Right atrium auricular region (tissue), 2 donors: ENCODE results near the gene CCDC197. TPM values are rescaled to one million over a fixed set of nuclear protein-coding genes. Genes with fewer than 3 reads are reported as not detected.

Experiments
- DNase-seq: peaks from one replicate; pipeline ENCODE4 v3.0.0-alpha.2; 2019; ENCODE audit warnings: low spot score
- H3K27ac ChIP-seq, 2 donors: fragments of 200-600 bp; sonication (generic); 1 replicate in 1 of 2; 2 replicates in 1 of 2; pipeline ENCODE4 v1.5.1; 2016 to 2019
- H3K27me3 ChIP-seq, 2 donors: fragments of 200-600 bp; sonication (generic); one replicate each; pipeline versions ENCODE4 v1.5.1 to v1.6.0; 2017 to 2019
- H3K36me3 ChIP-seq: fragments of 200-600 bp; sonication (generic); one replicate; pipeline ENCODE4 v1.5.1; 2016
- H3K4me1 ChIP-seq, 2 donors: fragments of 200-600 bp; sonication (generic); one replicate each; pipeline versions ENCODE4 v1.5.1 to v1.6.0; 2017 to 2019
- H3K4me3 ChIP-seq, 2 donors: fragments of 200-600 bp; sonication (generic); 1 replicate in 1 of 2; 2 replicates in 1 of 2; pipeline ENCODE4 v1.5.1; 2017 to 2019; ENCODE audit warnings: mild to moderate bottlenecking in 1 of 2, moderate library complexity in 1 of 2
- H3K9me3 ChIP-seq, 2 donors: fragments of 200-600 bp; sonication (generic); one replicate each; pipeline ENCODE4 v1.5.1; 2019
- CTCF ChIP-seq, 2 donors: fragments of 200-600 bp; sonication (generic); IDR thresholded peaks; one replicate each; pipeline ENCODE4 v1.5.1; 2019; ENCODE audit warnings: antibody characterized with exemption in 2 of 2
- microRNA-seq, 2 donors: library from miRNA; unstranded; fragments of <30 nt; microRNA quantifications; one replicate each; pipeline ENCODE4, GENCODE V29; 2016 to 2017; ENCODE audit warnings: borderline number of aligned reads in 2 of 2, borderline replicate concordance in 1 of 2
- total RNA-seq, 2 donors: library from RNA; depleted of rRNA; stranded (reverse); fragments of >200 nt; gene quantifications; one replicate each; pipeline ENCODE4 v1.1.0, GENCODE V29; 2016

The CCDC197 gene
- total RNA-seq, 2 donors from 2014 or later, result not detected

GRCh38 chr14:94052662-94053061, 55.6 kb downstream of the CCDC197 start:
- Histone ChIP-seq H3K36me3 (peaks cover 99% of the 10 kb centered on the region), H3K4me3 (no peak overlapping the region), H3K9me3 (no peaks in the 10 kb centered on the region), H3K4me1 (peaks cover 0 to 34% of the 10 kb centered on the region in 2 donors), H3K27me3 (no peaks in the 10 kb centered on the region), H3K27ac (no peak overlapping the region)
- no peak for TF ChIP-seq CTCF (IDR thresholded peaks at IDR 0.05)
- DNase-seq, result peak; percentile 21

DNA sequence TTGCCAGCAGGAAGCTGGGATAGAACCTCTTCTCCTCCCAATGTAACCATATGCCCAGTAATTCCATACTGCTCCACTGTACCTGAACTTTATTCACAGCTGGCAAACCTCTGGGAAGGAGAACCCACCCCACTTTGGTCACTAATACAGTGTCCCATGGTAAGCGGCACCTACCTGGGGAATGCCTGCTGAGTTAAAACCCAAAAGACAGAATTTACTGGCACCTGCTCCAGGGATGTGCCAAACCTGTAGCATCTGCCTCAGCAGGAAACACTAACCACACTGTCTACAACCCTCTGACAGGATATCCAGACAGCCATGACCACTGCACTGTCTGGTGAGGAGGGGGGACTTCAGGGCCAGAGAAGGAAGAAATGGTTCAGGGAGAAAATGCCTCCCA, 57.3 kb downstream of the CCDC197 start:
- Histone ChIP-seq H3K27me3 (no peaks in the 10 kb centered on the region), H3K4me3 (no peak overlapping the region), H3K4me1 (peaks cover 0 to 24% of the 10 kb centered on the region in 2 donors), H3K36me3 (peaks cover 99% of the 10 kb centered on the region), H3K27ac (no peak overlapping the region), H3K9me3 (no peaks in the 10 kb centered on the region)
- DNase-seq, result peak; percentile 34
- TF ChIP-seq CTCF (IDR thresholded peaks at IDR 0.05), result no peak

DNA sequence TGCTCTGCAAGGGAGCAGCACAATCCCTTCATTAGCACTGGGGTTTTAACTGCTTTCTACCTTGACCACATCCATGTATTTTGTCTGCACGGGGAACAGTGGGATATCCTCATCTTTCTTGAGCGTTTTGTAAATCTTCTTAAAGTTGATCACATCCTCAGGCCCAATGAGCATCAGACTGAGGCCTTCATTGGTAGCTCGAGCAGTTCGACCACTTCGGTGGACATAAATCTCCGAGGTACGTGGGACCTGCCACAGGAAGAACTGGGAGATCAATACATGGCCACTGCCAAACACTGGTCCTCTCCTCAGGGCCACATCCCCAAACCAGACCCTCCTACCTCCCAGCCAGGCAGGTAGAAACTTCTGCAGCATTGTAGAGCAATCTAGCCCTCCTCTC, 57.8 kb downstream of the CCDC197 start:
- peaks cover 0 to 23% of the 10 kb centered on the region in 2 donors for H3K4me1 ChIP-seq

GRCh38 chr14:94056579-94057308, 59.6 kb downstream of the CCDC197 start:
- H3K36me3 ChIP-seq, result peaks cover 100% of the 10 kb centered on the region
- no peak for TF ChIP-seq CTCF (IDR thresholded peaks at IDR 0.05)
- no peak overlapping the region for H3K4me3 ChIP-seq
- DNase-seq, result peak; percentile 11
- peaks cover 0 to 12% of the 10 kb centered on the region in 2 donors for H3K4me1 ChIP-seq
- H3K27me3 ChIP-seq, result no peaks in the 10 kb centered on the region
- no peak overlapping the region for H3K27ac ChIP-seq
- no peaks in the 10 kb centered on the region for H3K9me3 ChIP-seq

More for the DNA sequence above, 57.8 kb downstream of the CCDC197 start:
- Histone ChIP-seq H3K36me3 (peaks cover 99% of the 10 kb centered on the region), H3K9me3 (no peaks in the 10 kb centered on the region), H3K4me3 (no peak overlapping the region), H3K27ac (no peak overlapping the region), H3K27me3 (no peaks in the 10 kb centered on the region)
- peak; percentile 40 for DNase-seq
- no peak for TF ChIP-seq CTCF (IDR thresholded peaks at IDR 0.05)

DNA sequence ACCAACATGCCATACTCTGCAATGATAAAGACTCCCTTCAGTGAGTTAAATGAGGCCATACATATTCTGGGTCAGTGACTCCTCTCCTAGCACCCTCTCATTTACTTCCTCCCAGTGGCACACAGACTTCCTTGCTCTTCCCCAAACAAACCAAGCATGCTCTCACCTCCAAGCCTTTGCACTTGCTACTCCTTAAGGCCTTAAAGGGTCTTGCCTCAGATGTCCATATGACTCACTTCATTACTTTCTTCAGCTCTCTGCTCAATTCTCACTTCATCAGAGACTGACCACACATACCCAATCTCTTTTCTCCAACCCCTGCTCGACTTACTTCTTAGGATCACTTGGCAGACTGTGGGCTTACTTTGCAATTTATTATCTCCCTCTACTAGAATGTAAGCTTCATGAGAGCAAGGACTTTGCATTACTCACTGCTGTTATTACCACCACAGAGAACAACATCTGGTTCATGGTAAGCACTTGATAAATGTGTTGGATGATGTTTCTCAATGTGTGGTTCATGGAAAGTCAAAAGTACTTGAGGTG, 61.1 kb downstream of the CCDC197 start:
- Histone ChIP-seq H3K4me3 (no peak overlapping the region), H3K9me3 (no peaks in the 10 kb centered on the region), H3K36me3 (peaks cover 92% of the 10 kb centered on the region), H3K27me3 (no peaks in the 10 kb centered on the region), H3K4me1 (peaks cover 0 to 21% of the 10 kb centered on the region in 2 donors), H3K27ac (no peak overlapping the region)
- no peak for TF ChIP-seq CTCF (IDR thresholded peaks at IDR 0.05)
- no peak for DNase-seq

Small RNA genes within 50 kb of the gene (microRNA-seq; reads per million reads assigned to microRNA genes)
- gene MIR4506, result 0 to 0.71 reads per million in 2 donors

Other genes with a start within 250 kb of the CCDC197 start
- gene PRIMA1, start 208.8 kb upstream of the CCDC197 start, total RNA-seq, result 1 to 10 TPM; 2.2 to 4.1 TPM
- not detected for gene FAM181A, start 70.0 kb upstream of the CCDC197 start, total RNA-seq
- 100 to 1,000 TPM; 115 to 187 TPM for gene ASB2, start 20.7 kb upstream of the CCDC197 start, total RNA-seq
- gene OTUB2, start 29.0 kb downstream of the CCDC197 start, total RNA-seq, result under 1 TPM; 0.43 to 0.48 TPM
- 100 to 1,000 TPM; 166 to 178 TPM for gene DDX24, start 83.9 kb downstream of the CCDC197 start, total RNA-seq
- gene IFI27L1, start 84.0 kb downstream of the CCDC197 start, total RNA-seq, result 10 to 100 TPM; 13.8 to 21.1 TPM
- 100 to 1,000 TPM; 140 to 229 TPM for gene IFI27, start 113.4 kb downstream of the CCDC197 start, total RNA-seq
- gene IFI27L2, start 132.3 kb downstream of the CCDC197 start, total RNA-seq, result 10 to 100 TPM; 42.9 to 85.1 TPM
- under 1 TPM; 0.22 to 0.75 TPM for gene PPP4R4, start 177.0 kb downstream of the CCDC197 start, total RNA-seq